Measurements from ENCODE around the gene CLDN7.

Gene CLDN7

GRCh38 chr17:7228920-7229319 is 33.4 kb downstream of the CLDN7 start:
- TF ChIP-seq REST (IDR thresholded peaks at IDR 0.05; ENCODE audit: insufficient read depth in 1 of 2, low read depth in 2 of 2, low read length in 2 of 2) (no peak), FOXP2 (optimal IDR thresholded peaks at IDR 0.05; ENCODE audit: borderline replicate concordance, extremely low read depth, extremely low read length, insufficient read depth) (no peak), SIN3A (IDR thresholded peaks at IDR 0.05; ENCODE audit: borderline replicate concordance, insufficient read depth, low read length) (no peak), POLR2AphosphoS5 (IDR thresholded peaks at IDR 0.05; ENCODE audit: low read depth, low read length) (no peak), TAF1 (IDR thresholded peaks at IDR 0.05; ENCODE audit: borderline replicate concordance, insufficient read depth, low read length) (no peak)

GRCh38 chr17:7226721-7227710 is 35.3 kb downstream of the CLDN7 start:
- TF ChIP-seq POLR2AphosphoS5 (IDR thresholded peaks at IDR 0.05; ENCODE audit: low read depth, low read length): no peak
- no peak for TF ChIP-seq REST (IDR thresholded peaks at IDR 0.05; ENCODE audit: insufficient read depth in 1 of 2, low read depth in 2 of 2, low read length in 2 of 2)
- TF ChIP-seq FOXP2 (optimal IDR thresholded peaks at IDR 0.05; ENCODE audit: borderline replicate concordance, extremely low read depth, extremely low read length, insufficient read depth): no peak
- TF ChIP-seq TAF1 (IDR thresholded peaks at IDR 0.05; ENCODE audit: borderline replicate concordance, insufficient read depth, low read length): no peak
- no peak for TF ChIP-seq SIN3A (IDR thresholded peaks at IDR 0.05; ENCODE audit: borderline replicate concordance, insufficient read depth, low read length)

DNA sequence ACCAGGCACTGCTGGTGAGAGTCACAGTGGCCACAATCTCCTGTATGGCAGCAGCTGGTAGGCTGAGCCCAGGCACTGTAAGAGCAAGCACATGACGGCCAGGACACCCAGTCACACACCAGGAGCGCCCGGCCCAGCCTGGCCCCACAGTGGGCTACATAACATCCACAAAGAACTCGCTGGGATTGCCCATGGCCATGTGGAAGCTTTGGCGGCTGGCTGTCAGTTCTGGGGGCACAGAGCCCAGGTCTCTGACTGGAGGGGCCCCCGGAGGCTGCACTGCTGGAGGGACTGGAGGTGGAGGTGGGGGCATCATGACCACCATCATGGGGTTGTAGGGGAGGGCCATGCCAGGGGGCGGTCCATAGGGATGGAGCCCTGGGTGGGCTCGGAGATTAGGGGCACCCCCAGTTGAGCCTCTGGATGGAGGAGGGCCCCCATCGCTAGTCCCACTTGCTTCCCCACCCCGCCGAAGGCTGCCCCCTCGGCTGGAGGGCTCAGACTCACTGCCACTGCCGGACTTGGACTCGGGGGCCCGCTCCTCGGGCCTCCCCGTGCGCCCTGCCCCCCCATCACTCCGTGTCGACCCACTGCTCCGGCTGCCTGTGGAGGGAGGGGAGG is 36.5 kb downstream of the CLDN7 start:
- TF ChIP-seq SIN3A (IDR thresholded peaks at IDR 0.05; ENCODE audit: borderline replicate concordance, insufficient read depth, low read length) (no peak), POLR2AphosphoS5 (IDR thresholded peaks at IDR 0.05; ENCODE audit: low read depth, low read length) (peak; percentile 49; the same call in 1 of the 2 replicates)

GRCh38 chr17:7224661-7225111 is 37.6 kb downstream of the CLDN7 start:
- TF ChIP-seq TAF1 (IDR thresholded peaks at IDR 0.05; ENCODE audit: borderline replicate concordance, insufficient read depth, low read length) (no peak), SIN3A (IDR thresholded peaks at IDR 0.05; ENCODE audit: borderline replicate concordance, insufficient read depth, low read length) (no peak), POLR2AphosphoS5 (IDR thresholded peaks at IDR 0.05; ENCODE audit: low read depth, low read length) (no peak; the same call in 1 of the 2 replicates), REST (IDR thresholded peaks at IDR 0.05; ENCODE audit: insufficient read depth in 1 of 2, low read depth in 2 of 2, low read length in 2 of 2) (no peak), FOXP2 (optimal IDR thresholded peaks at IDR 0.05; ENCODE audit: borderline replicate concordance, extremely low read depth, extremely low read length, insufficient read depth) (no peak)

DNA sequence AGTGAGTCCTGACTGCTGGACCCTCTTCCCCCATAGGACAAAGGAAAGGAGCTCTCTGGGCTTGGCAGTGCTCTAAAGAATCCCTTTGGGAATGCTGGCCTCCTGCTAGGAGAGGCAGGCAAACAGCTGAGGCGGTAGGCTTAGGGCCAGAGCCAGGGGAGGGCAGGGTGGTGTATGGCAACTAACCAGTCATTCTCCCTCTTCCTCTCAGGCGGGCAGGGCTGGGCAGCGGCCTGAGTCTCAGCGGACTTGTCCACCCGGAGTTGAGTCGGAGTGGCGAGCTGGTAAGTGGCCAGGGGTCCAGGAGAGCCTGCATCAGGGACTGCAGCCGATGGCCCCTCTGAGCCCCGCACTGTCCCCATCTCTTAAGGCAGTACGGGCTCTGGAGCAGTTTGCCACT is 38.2 kb downstream of the CLDN7 start:
- TF ChIP-seq FOXP2 (optimal IDR thresholded peaks at IDR 0.05; ENCODE audit: borderline replicate concordance, extremely low read depth, extremely low read length, insufficient read depth) (no peak), POLR2AphosphoS5 (IDR thresholded peaks at IDR 0.05; ENCODE audit: low read depth, low read length) (no peak; the same call in 1 of the 2 replicates), SIN3A (IDR thresholded peaks at IDR 0.05; ENCODE audit: borderline replicate concordance, insufficient read depth, low read length) (no peak), TAF1 (IDR thresholded peaks at IDR 0.05; ENCODE audit: borderline replicate concordance, insufficient read depth, low read length) (no peak), REST (IDR thresholded peaks at IDR 0.05; ENCODE audit: insufficient read depth in 1 of 2, low read depth in 2 of 2, low read length in 2 of 2) (no peak)

Data from PFSK-1 (cell line).